Smooth muscle cell of trachea (primary cell): ENCODE results near the gene RAPGEF1. TPM values are rescaled to one million over a fixed set of nuclear protein-coding genes. Genes with fewer than 3 reads are reported as not detected.

Experiments
- total RNA-seq: library from RNA; depleted of rRNA; stranded (reverse); fragments of >200 nt; gene quantifications from 2 replicates; pipeline ENCODE4 v1.2.1, GENCODE V29; 2014

RAPGEF1 gene
- 18.6 and 35.9 TPM in 2 replicates for total RNA-seq

GRCh38 chr9:131739959-131740648 is at the start of gene RAPGEF1:
Gene RAPGEF1, minus strand, starts transcription at chr9:131740076. Its CDS starts 246 bp downstream, at chr9:131739830.

GRCh38 chr9:131545003-131545785 is 194.7 kb downstream of the RAPGEF1 start, which contains the start of gene PRRT1B:
Gene PRRT1B, plus strand, starts transcription at chr9:131545523. Its CDS starts 93 bp downstream, at chr9:131545616.

GRCh38 chr9:131530920-131531832 is 208.7 kb downstream of the RAPGEF1 start, which contains the start of gene UCK1:
Gene UCK1, minus strand, starts transcription at chr9:131531263. Its CDS starts 89 bp downstream, at chr9:131531174.

Other genes starting within 250 kb of the RAPGEF1 start
- gene POMT1, start 237.2 kb downstream of the RAPGEF1 start, total RNA-seq = 34.0 and 42.0 TPM in 2 replicates
- gene UCK1, start 208.8 kb downstream of the RAPGEF1 start, total RNA-seq = 21.5 and 25.2 TPM in 2 replicates
- not detected in 2 replicates for gene PRRT1B, start 194.6 kb downstream of the RAPGEF1 start, total RNA-seq